Astrocyte of the spinal cord (primary cell): ENCODE measurements around the gene WWTR1.

Experiments
- DNase-seq: peaks from one replicate; pipeline ENCODE4 v3.0.0; 2011; ENCODE audit warnings: low read depth, low spot score
- H3K4me3 ChIP-seq: 2 replicates; pipeline ENCODE4 v1.5.1; 2011; ENCODE audit warnings: low read depth, mild to moderate bottlenecking, low read length, moderate library complexity
- in situ Hi-C: cut with HindIII; loops from 2 replicates; pipeline ENCODE4 v1.10.0; 2017; ENCODE audit warnings: low sequenced_read_pairs
- TF ChIP-seq, protein P1 (sequence below): IDR thresholded peaks from 2 replicates; pipeline ENCODE4 v1.5.1; 2012; ENCODE audit warnings: low read depth, mild to moderate bottlenecking, low read length, inconsistent platforms

Gene WWTR1

DNA sequence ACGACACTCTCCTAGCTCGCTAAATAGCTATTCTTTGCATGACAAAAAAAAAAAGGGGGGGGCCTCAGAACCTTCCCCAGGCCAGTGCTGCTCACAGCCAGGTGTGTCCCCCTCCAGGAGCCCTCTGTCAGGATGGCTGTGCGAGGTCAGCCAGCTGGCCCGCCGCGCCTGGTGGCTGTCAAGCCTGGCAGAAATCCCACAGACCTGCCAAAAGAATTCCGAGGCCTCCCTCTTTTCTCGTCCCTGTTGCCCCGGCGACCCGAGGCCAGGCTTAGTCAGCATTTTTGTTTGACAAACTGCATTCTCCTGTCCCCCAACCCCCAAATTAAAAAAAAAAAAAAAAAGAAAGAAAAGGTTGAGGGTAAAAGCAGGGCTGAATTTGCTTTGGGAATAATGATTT, 121.4 kb downstream of the WWTR1 start:
- peak; percentile 75 for DNase-seq
- TF ChIP-seq, protein P1, sequence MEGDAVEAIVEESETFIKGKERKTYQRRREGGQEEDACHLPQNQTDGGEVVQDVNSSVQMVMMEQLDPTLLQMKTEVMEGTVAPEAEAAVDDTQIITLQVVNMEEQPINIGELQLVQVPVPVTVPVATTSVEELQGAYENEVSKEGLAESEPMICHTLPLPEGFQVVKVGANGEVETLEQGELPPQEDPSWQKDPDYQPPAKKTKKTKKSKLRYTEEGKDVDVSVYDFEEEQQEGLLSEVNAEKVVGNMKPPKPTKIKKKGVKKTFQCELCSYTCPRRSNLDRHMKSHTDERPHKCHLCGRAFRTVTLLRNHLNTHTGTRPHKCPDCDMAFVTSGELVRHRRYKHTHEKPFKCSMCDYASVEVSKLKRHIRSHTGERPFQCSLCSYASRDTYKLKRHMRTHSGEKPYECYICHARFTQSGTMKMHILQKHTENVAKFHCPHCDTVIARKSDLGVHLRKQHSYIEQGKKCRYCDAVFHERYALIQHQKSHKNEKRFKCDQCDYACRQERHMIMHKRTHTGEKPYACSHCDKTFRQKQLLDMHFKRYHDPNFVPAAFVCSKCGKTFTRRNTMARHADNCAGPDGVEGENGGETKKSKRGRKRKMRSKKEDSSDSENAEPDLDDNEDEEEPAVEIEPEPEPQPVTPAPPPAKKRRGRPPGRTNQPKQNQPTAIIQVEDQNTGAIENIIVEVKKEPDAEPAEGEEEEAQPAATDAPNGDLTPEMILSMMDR = no peak
- H3K4me3 ChIP-seq = no peak overlapping the region
- in situ Hi-C loops = no loop called here

DNA sequence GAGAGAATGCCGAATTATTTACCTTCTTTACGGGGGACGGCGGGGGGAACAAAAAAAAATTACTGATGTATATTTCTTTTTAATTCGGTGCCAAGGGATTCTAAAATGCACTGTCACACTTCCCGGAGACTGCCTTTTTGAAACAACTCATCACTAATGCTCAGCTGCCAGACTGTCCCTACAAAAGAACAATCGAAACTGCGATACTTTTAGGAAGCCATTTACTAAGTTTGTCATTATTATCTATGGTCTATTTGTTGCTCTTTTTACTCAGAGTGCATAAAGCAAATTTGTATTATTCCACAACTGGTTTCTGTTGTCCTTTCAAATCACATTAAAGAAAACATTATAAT, 122.5 kb downstream of the WWTR1 start:
- TF ChIP-seq, protein P1 = no peak
- DNase-seq = no peak
- H3K4me3 ChIP-seq = no peak overlapping the region
- in situ Hi-C loops = no loop called here

DNA sequence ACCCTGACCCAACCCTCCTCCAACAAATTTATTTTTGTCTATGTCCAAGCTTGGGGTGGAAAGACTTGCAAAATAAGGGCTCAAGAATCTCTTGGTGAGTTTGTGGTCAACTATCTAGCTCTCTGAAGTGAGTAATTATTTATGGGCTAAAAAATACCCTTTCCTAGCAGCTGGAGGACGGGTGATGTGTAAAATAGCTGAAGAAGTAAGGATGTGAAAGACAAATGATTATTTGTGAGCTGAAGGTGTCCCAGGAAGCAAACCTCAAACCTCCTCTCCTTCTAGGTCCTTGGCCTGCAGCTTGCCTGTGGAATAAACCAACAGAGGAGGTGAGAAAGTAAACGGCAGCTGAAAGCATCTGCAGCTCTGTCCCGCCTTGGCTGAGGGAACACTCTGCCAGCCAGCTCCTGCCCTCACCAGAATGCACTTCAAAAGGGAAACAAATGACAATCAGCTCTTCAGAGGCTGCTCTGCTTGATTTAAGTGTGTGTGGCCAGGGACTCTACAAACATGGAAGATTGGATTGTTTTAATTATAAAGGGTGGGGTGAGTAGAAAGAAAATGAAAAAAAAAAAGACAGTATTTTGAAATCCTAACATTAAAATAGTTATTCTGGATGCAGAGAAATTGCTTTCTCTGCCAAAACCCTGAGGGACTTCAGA, 123.0 kb downstream of the WWTR1 start:
- TF ChIP-seq, protein P1 = no peak
- H3K4me3 ChIP-seq = no peak overlapping the region
- in situ Hi-C loops = no loop called here
- DNase-seq = peak; percentile 79

DNA sequence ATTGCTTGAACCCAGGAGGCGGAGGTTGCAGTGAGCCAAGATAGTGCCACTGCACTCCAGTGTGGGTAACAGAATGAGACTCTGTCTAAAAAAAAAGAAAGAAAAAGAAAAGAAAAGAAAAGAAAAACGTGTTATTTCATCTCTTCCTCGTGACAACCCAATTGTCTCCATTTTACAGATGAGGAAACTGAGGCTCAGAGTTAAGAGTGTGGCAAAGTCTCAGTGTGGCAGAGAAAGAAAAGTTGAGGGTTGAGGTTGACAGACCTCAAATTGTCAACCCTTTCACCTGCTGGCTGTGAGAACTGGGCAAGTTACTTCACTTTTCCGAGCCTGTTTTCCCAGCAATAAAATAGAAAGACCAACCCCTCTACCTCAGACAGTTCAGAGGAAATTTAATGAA, 123.7 kb downstream of the WWTR1 start:
- H3K4me3 ChIP-seq = no peak overlapping the region
- TF ChIP-seq, protein P1 = no peak
- DNase-seq = no peak
- in situ Hi-C loops = no loop called here

DNA sequence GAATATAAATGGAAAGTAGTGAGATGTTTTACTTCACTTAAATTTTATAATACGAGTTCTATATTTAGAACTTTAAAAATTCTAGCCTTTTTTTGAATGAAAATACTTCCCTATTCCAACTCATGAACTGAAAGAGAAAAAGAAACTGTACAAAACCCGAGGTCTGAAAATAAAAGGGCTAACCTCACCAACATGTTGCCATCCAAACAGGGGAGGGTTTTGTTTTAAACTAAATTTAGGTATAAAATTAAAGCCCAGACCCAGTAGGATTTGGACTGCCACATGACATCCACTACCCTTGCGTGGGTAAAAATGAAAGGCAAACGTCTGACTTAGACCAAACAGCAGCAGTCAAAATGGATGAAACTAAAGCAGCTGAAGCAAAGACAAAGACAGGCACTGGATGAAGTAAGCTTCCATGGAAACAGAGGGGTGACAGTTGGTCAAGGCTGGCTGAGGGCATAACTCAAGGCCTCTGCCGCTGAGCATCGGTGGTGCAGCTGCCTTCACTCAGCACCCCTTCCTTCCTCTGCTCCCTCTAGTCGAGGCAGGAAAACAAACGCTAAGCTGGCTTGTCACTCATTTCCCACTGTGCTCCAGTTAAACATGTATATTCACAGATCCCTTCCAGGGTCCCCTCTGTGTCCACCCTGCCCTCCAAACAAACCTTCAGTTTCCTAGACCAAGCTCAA, 125.2 kb downstream of the WWTR1 start:
- TF ChIP-seq, protein P1 = no peak
- DNase-seq = no peak
- in situ Hi-C loops = no loop called here
- no peak overlapping the region for H3K4me3 ChIP-seq

DNA sequence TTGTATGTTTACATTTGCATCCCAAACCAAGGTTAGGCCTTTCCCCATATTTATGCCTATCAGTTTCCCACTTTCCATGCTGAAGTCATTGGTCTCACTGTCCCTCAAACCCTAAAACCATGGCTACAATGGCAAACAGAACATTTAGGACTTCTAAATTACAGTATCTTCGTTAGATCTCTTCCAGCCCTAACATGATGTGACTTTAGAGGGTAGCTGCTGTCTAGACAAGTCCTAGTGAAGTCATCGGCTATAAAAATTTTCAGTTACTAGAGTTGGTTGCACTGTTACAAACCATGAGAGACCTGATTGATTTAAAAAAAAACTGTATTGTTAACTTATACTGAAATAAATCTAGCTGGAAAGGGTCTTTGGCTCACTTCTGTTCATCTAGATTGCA, 128.7 kb downstream of the WWTR1 start:
- DNase-seq = no peak
- in situ Hi-C loops = no loop called here

More for the DNA sequence above, 128.7 kb downstream of the WWTR1 start:
- TF ChIP-seq, protein P1 = no peak
- H3K4me3 ChIP-seq = no peak overlapping the region
